HepG2 (cell line): ENCODE results near the gene ZFYVE28.

Experiments
- ATF3 ChIP-seq: sonication (generic); formaldehyde crosslinking; IDR thresholded peaks from 2 replicates; pipeline ENCODE4 v1.4.0; 2020; ENCODE audit warnings: missing genetic modification reagents
- CTCF ChIP-seq: sonication (generic); formaldehyde crosslinking; IDR thresholded peaks from 2 replicates; pipeline ENCODE4 v1.5.0; 2020; ENCODE audit warnings: mild to moderate bottlenecking, missing genetic modification reagents, moderate library complexity
- FOXK2 ChIP-seq: fragments of 450-650 bp; IDR thresholded peaks from 2 replicates; pipeline ENCODE4 v1.6.1; 2016
- GABPA ChIP-seq, 2 experiments: IDR thresholded peaks; 2 replicates each; pipeline ENCODE4 v1.6.1; 2011 to 2016; ENCODE audit warnings: low read depth in 2 of 2, low read length in 1 of 2, missing biosample characterization in 1 of 2, missing genetic modification characterization in 1 of 2
- HDAC2 ChIP-seq: sonication (generic); formaldehyde crosslinking; IDR thresholded peaks from 2 replicates; pipeline ENCODE4 v1.4.0; 2020; ENCODE audit warnings: missing genetic modification reagents
- IRF2 ChIP-seq: IDR thresholded peaks from 2 replicates; pipeline ENCODE4 v1.6.1; 2018; ENCODE audit warnings: missing genetic modification reagents, missing compliant biosample characterization
- KLF11 ChIP-seq: IDR thresholded peaks from 2 replicates; pipeline ENCODE4 v1.6.1; 2016; ENCODE audit warnings: missing compliant biosample characterization
- NFATC3 ChIP-seq: sonication (generic); formaldehyde crosslinking; IDR thresholded peaks from 2 replicates; pipeline ENCODE4 v1.5.1; 2020; ENCODE audit warnings: mild to moderate bottlenecking, missing genetic modification reagents
- POLR2AphosphoS5 ChIP-seq: IDR thresholded peaks from 2 replicates; pipeline ENCODE4 v1.6.1; 2012; ENCODE audit warnings: low read depth, low read length
- TARDBP ChIP-seq: sonication (generic); formaldehyde crosslinking; IDR thresholded peaks from 2 replicates; pipeline ENCODE4 v1.8.0; 2022; ENCODE audit warnings: mild to moderate bottlenecking, missing genetic modification reagents
- ZBTB10 ChIP-seq: sonication (generic); formaldehyde crosslinking; IDR thresholded peaks from 2 replicates; pipeline ENCODE4 v1.4.0; 2020; ENCODE audit warnings: missing genetic modification reagents, borderline replicate concordance
- ZNF746 ChIP-seq: sonication (generic); formaldehyde crosslinking; IDR thresholded peaks from 2 replicates; pipeline ENCODE4 v1.8.0; 2022; ENCODE audit warnings: mild to moderate bottlenecking, missing genetic modification reagents

- no peak for TF ChIP-seq TARDBP (CRISPR knock-in tag)
- no peak for TF ChIP-seq KLF11 (CRISPR knock-in tag)
- no peak for TF ChIP-seq NFATC3 (CRISPR knock-in tag)
- TF ChIP-seq GABPA (IDR thresholded peaks at IDR 0.05; ENCODE audit: low read depth, low read length), result no peak
- no peak for TF ChIP-seq GABPA (CRISPR knock-in tag; IDR thresholded peaks at IDR 0.05; ENCODE audit: low read depth)
- no peak for TF ChIP-seq ATF3
- TF ChIP-seq IRF2 (CRISPR knock-in tag), result no peak
- TF ChIP-seq CTCF (CRISPR knock-in tag), result no peak
- no peak for TF ChIP-seq ZBTB10 (CRISPR knock-in tag)
- TF ChIP-seq FOXK2, result no peak
- TF ChIP-seq HDAC2 (CRISPR knock-in tag), result no peak
- TF ChIP-seq POLR2AphosphoS5, result no peak
- no peak for TF ChIP-seq ZNF746 (CRISPR knock-in tag)
Measured at GRCh38 chr4:2324891-2325290, 93.6 kb downstream of the ZFYVE28 start.
